Mesenchymal stem cell (in vitro differentiated cells and primary cell): ENCODE measurements around the gene COBL.

Experiments
- DNase-seq: peaks from one replicate; pipeline ENCODE4 v3.0.0-alpha.2; 2013
- H2AFZ ChIP-seq: one replicate; pipeline ENCODE4 v1.6.1; 2013; ENCODE audit warnings: low read depth, mild to moderate bottlenecking, control low read depth, inconsistent platforms, low read length, moderate library complexity
- H2AK5ac ChIP-seq: 2 replicates; pipeline ENCODE4 v1.6.1; 2013; ENCODE audit warnings: low read length, moderate library complexity, mild to moderate bottlenecking, inconsistent platforms; ENCODE audit not compliant: severe bottlenecking
- H2BK120ac ChIP-seq: one replicate; pipeline ENCODE4 v1.6.1; 2013; ENCODE audit warnings: low read depth, mild to moderate bottlenecking, inconsistent platforms, low read length, moderate library complexity
- H2BK12ac ChIP-seq, 2 experiments: one replicate each; pipeline ENCODE4 v1.6.1; 2013; ENCODE audit warnings: inconsistent platforms in 2 of 2, low read length in 2 of 2, mild to moderate bottlenecking in 2 of 2, moderate library complexity in 2 of 2, control low read depth in 1 of 2
- H2BK15ac ChIP-seq: one replicate; pipeline ENCODE4 v1.6.1; 2013; ENCODE audit warnings: mild to moderate bottlenecking, low read depth, inconsistent platforms; ENCODE audit not compliant: poor library complexity, severe bottlenecking
- H2BK5ac ChIP-seq: 2 replicates; pipeline ENCODE4 v1.6.1; 2013; ENCODE audit warnings: low read depth, mild to moderate bottlenecking, low read length, control low read depth, inconsistent platforms; ENCODE audit not compliant: poor library complexity, severe bottlenecking
- H3K14ac ChIP-seq, 2 experiments: one replicate each; pipeline ENCODE4 v1.6.1; 2013; ENCODE audit warnings: inconsistent platforms in 2 of 2, low read length in 2 of 2, control low read depth in 1 of 2, mild to moderate bottlenecking in 1 of 2, moderate library complexity in 1 of 2
- H3K18ac ChIP-seq, 2 experiments: one replicate each; pipeline ENCODE4 v1.6.1; 2013; ENCODE audit warnings: inconsistent platforms in 2 of 2, low read length in 2 of 2, control low read depth in 1 of 2, low read depth in 1 of 2, mild to moderate bottlenecking in 1 of 2
- H3K23ac ChIP-seq, 2 experiments: one replicate each; pipeline ENCODE4 v1.6.1; 2013; ENCODE audit warnings: inconsistent platforms in 2 of 2, low read length in 2 of 2, mild to moderate bottlenecking in 2 of 2, moderate library complexity in 2 of 2, control low read depth in 1 of 2
- H3K27ac ChIP-seq: 2 replicates; pipeline ENCODE4 v1.5.1; 2013; ENCODE audit warnings: mild to moderate bottlenecking, moderate library complexity, low read length, control low read depth, inconsistent platforms; ENCODE audit not compliant: poor library complexity, severe bottlenecking
- H3K27me3 ChIP-seq, 2 experiments: 2 replicates each; pipeline versions ENCODE4 v1.6.1 to v1.7.0; 2013; ENCODE audit warnings: low read length in 2 of 2, mild to moderate bottlenecking in 2 of 2, moderate library complexity in 2 of 2, control low read depth in 1 of 2, inconsistent platforms in 1 of 2; ENCODE audit not compliant: control insufficient read depth in 1 of 2, insufficient read depth in 1 of 2
- H3K36me3 ChIP-seq, 2 experiments: 2 replicates each; pipeline versions ENCODE4 v1.6.1 to v1.7.0; 2013; ENCODE audit warnings: low read length in 2 of 2, control low read depth in 1 of 2, inconsistent platforms in 1 of 2, low read depth in 1 of 2, mild to moderate bottlenecking in 1 of 2; ENCODE audit not compliant: insufficient read depth in 2 of 2, control insufficient read depth in 1 of 2
- H3K4ac ChIP-seq, 2 experiments: one replicate each; pipeline ENCODE4 v1.6.1; 2013; ENCODE audit warnings: inconsistent platforms in 2 of 2, low read length in 2 of 2, mild to moderate bottlenecking in 2 of 2, moderate library complexity in 2 of 2, control low read depth in 1 of 2, low read depth in 1 of 2
- H3K4me1 ChIP-seq: 2 replicates; pipeline ENCODE4 v1.6.1; 2013; ENCODE audit warnings: low read depth, low read length, control low read depth; ENCODE audit not compliant: control insufficient read depth, insufficient read depth
- H3K4me2 ChIP-seq: 2 replicates; pipeline ENCODE4 v1.6.1; 2013; ENCODE audit warnings: low read length, mild to moderate bottlenecking, inconsistent platforms; ENCODE audit not compliant: poor library complexity, severe bottlenecking
- H3K4me3 ChIP-seq, 2 experiments: 2 replicates each; pipeline versions ENCODE4 v1.5.1 to v1.7.0; 2013; ENCODE audit warnings: low read length in 2 of 2, mild to moderate bottlenecking in 2 of 2, control low read depth in 1 of 2, low read depth in 1 of 2; ENCODE audit not compliant: insufficient read depth in 1 of 2
- H3K79me1 ChIP-seq: replicated peaks from 2 replicates; pipeline ENCODE4 v1.6.1; 2013; ENCODE audit warnings: mild to moderate bottlenecking, control low read depth, low read length, inconsistent platforms; ENCODE audit not compliant: poor library complexity, severe bottlenecking
- H3K9ac ChIP-seq: 2 replicates; pipeline ENCODE4 v1.7.0; 2013; ENCODE audit warnings: mild to moderate bottlenecking, low read length, moderate library complexity
- H3K9me3 ChIP-seq: 2 replicates; pipeline ENCODE4 v1.7.0; 2013; ENCODE audit warnings: mild to moderate bottlenecking, low read length; ENCODE audit not compliant: control insufficient read depth
- H4K8ac ChIP-seq: one replicate; pipeline ENCODE4 v1.6.1; 2013; ENCODE audit warnings: inconsistent platforms, mild to moderate bottlenecking, low read length, moderate library complexity
- H4K91ac ChIP-seq: one replicate; pipeline ENCODE4 v1.6.1; 2013; ENCODE audit warnings: mild to moderate bottlenecking, low read length, inconsistent platforms
- WGBS: methylation state at CpG from one replicate; pipeline ENCODE4 v1.1.7; 2013; ENCODE audit warnings: mixed read lengths; 5-methylcytosine and 5-hydroxymethylcytosine counted together

The COBL gene

DNA sequence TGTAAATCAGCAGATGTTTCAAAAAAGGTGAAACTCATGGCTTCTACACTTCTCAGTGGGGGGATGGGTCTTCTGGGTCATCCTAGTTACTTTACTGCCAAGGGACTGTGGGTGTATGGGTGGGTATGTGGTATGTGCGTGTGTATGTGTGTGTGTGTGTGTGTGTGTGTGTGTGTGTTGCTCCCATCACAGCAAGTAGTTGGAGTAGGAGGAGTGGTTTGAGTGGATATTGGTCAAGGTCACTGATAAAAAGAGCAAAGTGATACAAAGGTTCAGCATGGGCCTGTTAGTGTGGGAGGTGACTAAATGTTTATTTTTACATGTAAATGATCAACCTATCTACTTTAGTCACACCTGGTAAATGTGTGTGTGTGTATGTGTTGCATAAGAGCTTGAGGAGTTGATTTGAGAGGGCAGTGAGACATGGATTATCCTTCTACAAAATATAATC lies 11.8 kb upstream of the COBL start:
- DNase-seq, result no peak
- WGBS, result 82% methylated on average over 1 of the region's 1 CpG
- H3K9ac ChIP-seq, result no peak overlapping the region

GRCh38 chr7:51327287-51327717 lies 10.7 kb upstream of the COBL start:
- H3K9me3 ChIP-seq, result no peaks in the 10 kb centered on the region
- no peak overlapping the region for H2AFZ ChIP-seq
- no peak overlapping the region for H3K9ac ChIP-seq
- peaks cover 0 to 9% of the 10 kb centered on the region in 2 experiments for H3K27me3 ChIP-seq
- H2BK12ac ChIP-seq, result no peak overlapping the region
- H2BK15ac ChIP-seq, result no peak overlapping the region
- H3K4me1 ChIP-seq, result no peaks in the 10 kb centered on the region
- no peak overlapping the region for H3K27ac ChIP-seq
- H3K36me3 ChIP-seq, result no peaks in the 10 kb centered on the region
- WGBS, result 35% methylated on average over 5 of the region's 6 CpGs
- no peak overlapping the region for H4K91ac ChIP-seq
- H2BK5ac ChIP-seq, result no peak overlapping the region
- no peak overlapping the region for H2AK5ac ChIP-seq
- no peak overlapping the region for H3K14ac ChIP-seq
- H2BK120ac ChIP-seq, result no peak overlapping the region
- H4K8ac ChIP-seq, result no peak overlapping the region
- H3K4me2 ChIP-seq, result no peak overlapping the region
- H3K4me3 ChIP-seq, result no peak overlapping the region
- no peak overlapping the region for H3K18ac ChIP-seq
- H3K79me1 ChIP-seq, result no peaks in the 10 kb centered on the region
- H3K23ac ChIP-seq, result no peak overlapping the region
- DNase-seq, result no peak
- H3K4ac ChIP-seq, result no peak overlapping the region

More for the DNA sequence above, 11.8 kb upstream of the COBL start:
- no peak overlapping the region for H2BK15ac ChIP-seq
- no peaks in the 10 kb centered on the region for H3K9me3 ChIP-seq
- H3K4me1 ChIP-seq, result no peaks in the 10 kb centered on the region
- no peak overlapping the region for H2BK12ac ChIP-seq
- H2AK5ac ChIP-seq, result no peak overlapping the region
- no peak overlapping the region for H4K8ac ChIP-seq
- peaks cover 0 to 9% of the 10 kb centered on the region in 2 experiments for H3K27me3 ChIP-seq
- no peak overlapping the region for H3K14ac ChIP-seq
- H3K4me2 ChIP-seq, result no peak overlapping the region
- H3K4me3 ChIP-seq, result no peak overlapping the region
- no peak overlapping the region for H4K91ac ChIP-seq
- H3K23ac ChIP-seq, result no peak overlapping the region
- no peaks in the 10 kb centered on the region for H3K36me3 ChIP-seq
- H3K79me1 ChIP-seq, result no peaks in the 10 kb centered on the region
- no peak overlapping the region for H2BK5ac ChIP-seq
- H3K18ac ChIP-seq, result no peak overlapping the region
- no peak overlapping the region for H3K4ac ChIP-seq
- H2BK120ac ChIP-seq, result no peak overlapping the region
- no peak overlapping the region for H2AFZ ChIP-seq
- H3K27ac ChIP-seq, result no peak overlapping the region

- WGBS, result 50% methylated on average over 11 of the region's 14 CpGs
- no peak for DNase-seq
- Histone ChIP-seq H3K4ac (no peak overlapping the region), H3K9ac (no peak overlapping the region), H2BK12ac (no peak overlapping the region), H2AK5ac (no peak overlapping the region), H3K23ac (no peak overlapping the region), H3K18ac (no peak overlapping the region), H3K27ac (no peak overlapping the region), H3K4me3 (no peak overlapping the region), H4K91ac (no peak overlapping the region), H3K4me1 (no peaks in the 10 kb centered on the region), H2AFZ (no peak overlapping the region), H2BK120ac (no peak overlapping the region), H3K14ac (no peak overlapping the region), H4K8ac (no peak overlapping the region), H3K4me2 (no peak overlapping the region), H3K79me1 (no peaks in the 10 kb centered on the region), H2BK15ac (no peak overlapping the region), H3K9me3 (no peaks in the 10 kb centered on the region), H2BK5ac (no peak overlapping the region), H3K36me3 (no peaks in the 10 kb centered on the region), H3K27me3 (peaks cover 3 to 9% of the 10 kb centered on the region in 2 experiments)
Observed at GRCh38 chr7:51326656-51327286, 10.2 kb upstream of the COBL start.

DNA sequence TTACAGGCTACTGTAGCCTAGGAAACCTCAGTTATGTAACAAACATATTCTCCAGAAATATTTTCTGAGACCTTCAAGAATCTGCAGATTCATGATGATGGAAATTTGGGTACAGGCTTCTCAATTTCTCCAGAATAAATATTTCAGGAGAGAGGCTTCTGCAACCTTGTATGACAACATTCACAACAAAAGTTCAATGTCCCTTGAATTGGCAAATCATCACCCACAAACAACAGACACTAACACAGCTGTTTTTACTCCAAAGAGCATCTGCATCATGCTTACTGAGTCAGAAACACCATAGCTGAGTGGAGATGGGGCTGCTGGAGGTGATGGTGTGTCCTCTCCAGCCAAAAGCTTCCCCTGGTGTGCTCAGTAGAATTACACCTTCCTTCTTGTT lies 9.3 kb upstream of the COBL start:
- no peak overlapping the region for H3K27ac ChIP-seq

More for the DNA sequence above, 9.3 kb upstream of the COBL start:
- H4K91ac ChIP-seq, result no peak overlapping the region
- no peaks in the 10 kb centered on the region for H3K79me1 ChIP-seq
- no peaks in the 10 kb centered on the region for H3K9me3 ChIP-seq
- no peaks in the 10 kb centered on the region for H3K4me1 ChIP-seq
- H4K8ac ChIP-seq, result no peak overlapping the region
- peak; percentile 7 for DNase-seq
- no peak overlapping the region for H2AK5ac ChIP-seq
- H3K23ac ChIP-seq, result no peak overlapping the region
- no peaks in the 10 kb centered on the region for H3K36me3 ChIP-seq
- no peak overlapping the region for H2BK12ac ChIP-seq
- H3K27me3 ChIP-seq, result peaks cover 9% of the 10 kb centered on the region in 2 experiments
- no peak overlapping the region for H3K4me3 ChIP-seq
- H2AFZ ChIP-seq, result no peak overlapping the region
- no peak overlapping the region for H3K9ac ChIP-seq
- no peak overlapping the region for H2BK120ac ChIP-seq
- no peak overlapping the region for H2BK15ac ChIP-seq
- no peak overlapping the region for H3K18ac ChIP-seq
- H3K4me2 ChIP-seq, result no peak overlapping the region
- H3K4ac ChIP-seq, result no peak overlapping the region
- H2BK5ac ChIP-seq, result no peak overlapping the region
- no peak overlapping the region for H3K14ac ChIP-seq
